NCI-H1048 (cell line): ENCODE measurements around the gene SNRK.

Experiments used
- DNase-seq: peaks from one replicate; lab custom pipeline; 2025; lab: John Stamatoyannopoulos, UW

Gene SNRK

DNA sequence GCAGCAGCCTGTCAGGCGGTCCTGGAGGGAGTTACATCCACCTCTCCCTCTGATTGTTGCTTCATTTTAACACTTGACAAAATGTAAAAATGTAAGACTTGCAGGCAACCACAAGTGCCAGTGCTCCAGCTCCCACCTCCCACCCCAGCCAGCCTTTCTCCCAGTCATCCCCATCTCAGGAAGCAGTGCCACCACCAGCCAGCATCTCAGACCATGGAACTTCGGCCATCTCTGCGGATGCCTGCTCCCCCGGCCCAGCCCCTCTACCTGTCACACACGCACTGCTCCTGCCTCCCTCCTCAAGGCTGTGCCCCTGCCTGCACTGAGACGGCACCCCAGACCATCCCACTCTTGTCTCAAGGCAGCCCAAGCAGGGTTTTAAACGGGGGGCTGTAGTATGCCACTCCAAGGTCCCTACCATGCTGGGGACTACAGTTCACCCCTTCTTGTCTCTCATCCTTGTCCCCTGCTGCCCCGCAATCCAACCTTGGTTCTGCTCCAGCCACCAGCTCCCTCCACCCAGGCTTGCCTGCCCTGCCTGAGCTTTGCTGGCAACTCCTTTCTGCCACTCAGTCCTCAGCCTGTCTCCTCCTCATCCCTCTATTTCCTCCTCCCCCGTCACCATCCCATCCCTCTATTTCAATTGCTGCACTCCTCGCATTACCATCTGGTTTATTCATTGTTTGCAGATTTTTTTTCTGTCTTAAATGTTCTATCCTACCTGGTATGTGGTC, 85.8 kb downstream of the SNRK start:
- DNase-seq: no peak

DNA sequence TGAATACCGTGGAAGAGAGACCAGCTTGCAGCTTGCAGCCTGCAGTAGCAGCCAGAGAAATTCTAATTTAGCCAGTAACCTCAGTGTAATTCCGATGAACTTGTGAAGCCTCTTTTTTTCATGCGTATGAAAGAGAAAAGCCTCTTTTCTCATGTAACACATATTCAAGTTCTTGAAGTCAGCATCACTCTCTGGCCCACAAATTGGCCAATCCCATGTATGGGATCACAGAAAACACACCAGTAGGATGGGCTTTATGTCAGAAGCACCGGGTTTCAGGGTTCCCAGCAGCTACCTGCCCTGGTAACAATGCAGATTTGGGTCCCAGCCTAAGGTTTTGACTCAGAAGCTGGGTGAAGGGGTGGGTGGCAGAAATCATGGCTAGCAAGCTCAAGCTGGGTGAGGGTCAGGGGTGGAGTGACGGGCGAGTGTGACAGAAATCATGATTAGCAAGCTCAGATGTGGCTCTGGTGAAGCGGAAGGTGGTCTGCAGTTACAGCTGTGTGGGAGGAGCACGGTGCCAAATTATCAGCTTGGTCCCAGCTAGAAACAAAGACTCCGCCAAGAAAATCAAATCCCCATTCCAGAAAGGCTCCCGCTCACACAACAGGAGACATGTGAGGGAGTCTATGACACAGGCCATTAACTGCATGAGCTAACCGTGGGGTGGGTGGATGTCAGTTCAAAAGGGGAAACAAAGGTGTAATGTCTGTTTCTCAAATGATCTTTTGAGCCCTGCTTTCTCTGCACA, 86.6 kb downstream of the SNRK start:
- no peak for DNase-seq

- no peak for DNase-seq
Measured at GRCh38 chr3:43373560-43373928, 87.2 kb downstream of the SNRK start.

DNA sequence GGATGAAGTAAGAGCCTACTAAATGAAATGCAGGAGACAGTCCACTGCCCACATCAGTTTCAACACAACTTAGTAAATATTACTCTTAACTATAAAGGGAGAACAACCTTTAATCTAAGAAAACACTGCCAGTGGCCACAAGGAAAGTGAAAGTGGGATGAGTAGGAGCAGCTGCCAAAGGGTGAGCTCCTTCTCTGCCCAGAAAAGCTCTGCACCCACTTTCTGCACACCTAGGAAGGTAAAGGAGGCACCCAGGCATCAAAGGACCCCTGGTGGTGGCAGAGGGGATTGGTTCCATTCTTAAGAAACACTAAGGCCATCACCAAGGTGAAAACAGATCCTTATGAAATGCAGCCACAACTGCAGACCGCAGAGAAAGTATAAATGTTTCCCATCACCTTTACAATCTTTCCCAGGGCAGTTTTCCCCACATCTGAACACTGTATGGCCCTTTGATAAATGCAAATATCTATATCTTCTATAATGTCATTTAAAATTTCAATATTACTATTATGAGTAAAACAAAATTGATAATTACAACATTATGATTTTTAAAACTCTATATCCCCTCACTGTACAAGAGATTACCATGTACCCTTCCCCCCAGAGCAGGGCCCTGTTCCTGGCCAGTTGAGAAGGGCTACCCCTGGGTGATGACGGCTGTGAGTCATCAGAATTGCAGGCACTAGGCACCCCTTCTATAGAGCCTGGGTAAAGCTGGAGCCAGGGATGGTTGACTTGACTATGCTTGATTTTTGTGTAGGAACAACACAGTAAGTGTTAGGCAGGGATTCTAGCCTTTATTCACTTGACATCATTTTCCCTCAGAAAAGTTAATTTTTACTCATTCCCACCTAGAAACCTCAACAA, 92.0 kb downstream of the SNRK start:
- DNase-seq: no peak

- no peak for DNase-seq
Measured at GRCh38 chr3:43379343-43379742, 93.0 kb downstream of the SNRK start.

- no peak for DNase-seq
Measured at GRCh38 chr3:43388175-43388574, 101.8 kb downstream of the SNRK start.

- no peak for DNase-seq
Measured at GRCh38 chr3:43388915-43389314, 102.6 kb downstream of the SNRK start.

DNA sequence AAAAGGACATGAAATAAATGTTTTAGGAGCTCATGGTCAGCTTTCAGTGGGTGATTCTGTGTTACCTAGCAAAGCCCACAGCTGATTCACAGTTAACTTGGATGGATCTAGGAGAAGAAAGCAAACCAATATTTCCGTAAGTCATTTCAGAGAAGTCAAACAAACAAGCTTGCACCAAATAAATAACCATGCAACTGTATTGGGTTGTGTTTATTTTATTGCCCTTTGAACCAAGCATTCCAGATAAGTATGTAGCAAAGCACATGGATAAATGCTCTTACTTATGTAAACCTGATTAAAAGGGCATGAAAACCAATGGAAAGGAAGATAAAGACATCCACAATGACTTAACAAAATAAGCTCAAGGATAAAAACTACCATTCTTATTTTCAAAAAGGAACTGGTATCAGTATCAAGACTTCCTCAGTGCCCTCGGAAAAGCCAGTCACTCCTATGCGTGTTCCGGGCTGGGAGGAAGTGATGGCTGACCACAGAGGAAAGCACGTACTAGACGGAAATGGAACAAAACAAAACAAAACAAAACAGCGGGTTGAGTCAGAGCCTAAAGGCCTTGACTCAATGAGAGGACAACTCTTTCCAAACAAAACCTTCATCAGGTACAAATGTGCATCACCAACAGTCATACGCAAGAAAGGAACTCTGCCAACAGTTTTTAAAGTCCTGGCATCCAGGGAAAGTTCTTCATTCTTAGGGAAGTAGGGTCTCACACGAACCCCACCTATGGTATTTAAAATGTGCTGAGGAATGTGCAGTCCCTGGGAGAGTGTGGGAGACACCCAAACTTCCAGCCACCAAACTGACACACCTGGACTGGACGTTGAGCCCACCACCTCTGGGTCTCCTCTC, 103.3 kb downstream of the SNRK start:
- DNase-seq: no peak

GRCh38 chr3:43390255-43390588, 103.9 kb downstream of the SNRK start:
- no peak for DNase-seq

DNA sequence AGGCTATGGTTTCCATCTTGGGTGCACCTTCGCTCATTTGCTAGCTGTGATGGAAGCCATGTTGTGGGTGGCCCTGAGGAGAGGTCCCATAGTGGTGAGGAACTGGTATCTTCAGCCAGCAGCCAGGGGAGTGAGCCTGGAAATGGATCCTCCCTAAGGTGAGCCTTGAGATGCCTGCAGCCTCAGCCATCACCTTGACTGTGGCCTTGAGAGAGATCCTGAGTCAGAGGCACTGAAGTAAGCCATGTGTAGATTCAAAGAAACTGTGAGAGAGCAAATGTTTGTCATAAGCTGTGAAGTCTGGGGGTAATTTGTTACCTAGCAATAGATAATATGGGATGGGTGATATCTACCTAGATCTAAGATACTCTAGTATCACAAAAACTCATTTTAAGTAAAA, 105.3 kb downstream of the SNRK start:
- no peak for DNase-seq

DNA sequence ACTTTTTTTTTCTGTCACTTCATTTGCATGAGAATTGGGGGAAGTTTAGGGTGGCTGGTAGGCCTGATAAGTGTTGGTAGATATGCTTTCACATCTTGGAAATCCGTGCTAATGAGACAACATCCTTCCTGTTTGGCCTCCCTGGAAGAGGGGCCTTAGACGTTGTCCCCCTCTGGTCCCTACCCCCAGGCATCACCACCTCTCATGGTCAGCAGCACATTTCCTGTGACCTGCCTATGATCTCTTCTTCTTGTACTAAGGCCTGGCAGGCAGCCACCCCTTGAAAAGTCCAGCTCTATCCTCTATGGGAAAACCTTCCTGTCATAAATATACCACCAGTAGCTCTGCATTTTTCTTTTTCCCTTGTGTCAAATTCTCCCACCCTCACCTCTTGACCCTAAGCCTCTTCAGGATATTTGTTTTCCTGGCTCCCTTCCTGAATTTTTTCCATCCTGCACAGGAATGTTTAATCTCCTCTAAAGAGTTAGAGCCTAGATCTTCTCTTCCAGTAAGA, 107.8 kb downstream of the SNRK start:
- DNase-seq: no peak

DNA sequence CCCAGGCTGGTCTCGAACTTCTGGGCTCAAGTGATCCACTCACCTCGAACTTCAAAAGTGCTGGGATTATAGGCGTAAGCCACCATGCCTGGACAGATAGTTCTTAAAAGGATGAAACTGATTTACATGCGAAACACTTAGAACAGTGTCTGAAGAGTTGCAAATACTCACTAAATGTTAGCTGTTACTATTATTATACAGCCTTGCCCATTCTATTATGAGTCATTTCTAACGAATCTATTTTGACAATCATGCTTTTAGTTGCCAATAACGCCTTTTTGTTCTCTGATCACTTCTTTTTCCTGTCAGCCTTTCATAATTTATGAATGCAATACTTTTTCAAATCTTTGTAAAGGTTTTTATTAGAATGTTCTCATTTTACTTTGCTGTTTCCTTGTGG, 112.7 kb downstream of the SNRK start:
- no peak for DNase-seq

GRCh38 chr3:43400167-43400566, 113.8 kb downstream of the SNRK start:
- no peak for DNase-seq
